Large intestine (tissue), 12 donors: ENCODE data around the gene SERF1B. TPM values are rescaled to one million over a fixed set of nuclear protein-coding genes. Genes with fewer than 3 reads are reported as not detected.
"Not testable (repeated sequence)": the region's sequence is repeated elsewhere in the genome, so short reads cannot be mapped to it uniquely, and the experiment has no call there.

ENCODE experiments used
- DNase-seq, 2 donors: peaks; one replicate each; pipeline versions ENCODE4 v3.0.0 to v3.0.0-alpha.2; 2013
- H3K27ac ChIP-seq: one replicate; pipeline ENCODE4 v1.5.1; 2013; ENCODE audit warnings: low read length
- H3K27me3 ChIP-seq: 2 replicates; pipeline ENCODE4 v1.6.1; 2013; ENCODE audit warnings: low read length; ENCODE audit not compliant: control insufficient read depth, insufficient read depth
- H3K36me3 ChIP-seq: 2 replicates; pipeline ENCODE4 v1.6.1; 2013; ENCODE audit warnings: low read length; ENCODE audit not compliant: control insufficient read depth, insufficient read depth
- H3K4me1 ChIP-seq: one replicate; pipeline ENCODE4 v1.6.1; 2013; ENCODE audit warnings: low read length; ENCODE audit not compliant: control insufficient read depth, insufficient read depth
- H3K4me3 ChIP-seq: one replicate; pipeline ENCODE4 v1.5.1; 2013; ENCODE audit warnings: low read length
- H3K9me3 ChIP-seq: one replicate; pipeline ENCODE4 v1.6.1; 2013; ENCODE audit warnings: mild to moderate bottlenecking, low read depth, low read length, moderate library complexity; ENCODE audit not compliant: control insufficient read depth
- WGBS: methylation state at CpG from one replicate; pipeline ENCODE4 v1.1.5; 2013; ENCODE audit warnings: low lambda C conversion rate; ENCODE audit not compliant: insufficient coverage; 5-methylcytosine and 5-hydroxymethylcytosine counted together
- long read RNA-seq, 11 donors: transcript quantifications; one replicate each; lab custom pipeline, GENCODE V29; 2026
- polyA plus RNA-seq: library from polyadenylated mRNA; unstranded; fragments of 120-200 nt; gene quantifications from one replicate; pipeline ENCODE4 v1.2.1, GENCODE V29; 2013

Gene SERF1B
- polyA plus RNA-seq: 64.4 TPM
- long read RNA-seq, donor 1, transcript SERF1B-202 (3 exons, 703 nt): major isoform, 8 of 11 reads
- long read RNA-seq, donor 1, partial matches to known transcripts: 0 of 11 reads
- long read RNA-seq, donor 1, other reads (novel, unspliced or antisense): 0 of 11 reads
- long read RNA-seq, donor 2, transcript SERF1B-202 (3 exons, 703 nt): major isoform, 27 of 68 reads
- long read RNA-seq, donor 2, partial matches to known transcripts: 34 of 68 reads
- long read RNA-seq, donor 2, other reads (novel, unspliced or antisense): 0 of 68 reads
- long read RNA-seq, donor 3, transcript SERF1B-207 (3 exons, 433 nt): minor isoform, 5 of 49 reads
- long read RNA-seq, donor 3, transcript SERF1B-202 (3 exons, 703 nt): major isoform, 30 of 49 reads
- long read RNA-seq, donor 3, partial matches to known transcripts: 0 of 49 reads
- long read RNA-seq, donor 3, other reads (novel, unspliced or antisense): 9 of 49 reads
- long read RNA-seq, donor 4, transcript SERF1B-202 (3 exons, 703 nt): major isoform, 6 of 6 reads
- long read RNA-seq, donor 4, partial matches to known transcripts: 0 of 6 reads
- long read RNA-seq, donor 4, other reads (novel, unspliced or antisense): 0 of 6 reads
- long read RNA-seq, donor 5, transcript SERF1B-202 (3 exons, 703 nt): major isoform, 8 of 14 reads
- long read RNA-seq, donor 5, partial matches to known transcripts: 0 of 14 reads
- long read RNA-seq, donor 5, other reads (novel, unspliced or antisense): 0 of 14 reads
- long read RNA-seq, donor 6, transcript SERF1B-202 (3 exons, 703 nt): major isoform, 11 of 31 reads
- long read RNA-seq, donor 6, partial matches to known transcripts: 15 of 31 reads
- long read RNA-seq, donor 6, other reads (novel, unspliced or antisense): 0 of 31 reads
- long read RNA-seq, donor 7, transcript SERF1B-202 (3 exons, 703 nt): major isoform, 8 of 10 reads
- long read RNA-seq, donor 7, partial matches to known transcripts: 0 of 10 reads
- long read RNA-seq, donor 7, other reads (novel, unspliced or antisense): 0 of 10 reads
- long read RNA-seq, donor 8, transcript SERF1B-202 (3 exons, 703 nt): major isoform, 27 of 46 reads
- long read RNA-seq, donor 8, partial matches to known transcripts: 7 of 46 reads
- long read RNA-seq, donor 8, other reads (novel, unspliced or antisense): 0 of 46 reads
- long read RNA-seq, donor 9, transcript SERF1B-202 (3 exons, 703 nt): major isoform, 19 of 21 reads
- long read RNA-seq, donor 9, partial matches to known transcripts: 0 of 21 reads
- long read RNA-seq, donor 9, other reads (novel, unspliced or antisense): 0 of 21 reads
- long read RNA-seq, donor 10, transcript SERF1B-202 (3 exons, 703 nt): major isoform, 28 of 40 reads
- long read RNA-seq, donor 10, partial matches to known transcripts: 6 of 40 reads
- long read RNA-seq, donor 10, other reads (novel, unspliced or antisense): 0 of 40 reads
- long read RNA-seq, donor 11, transcript SERF1B-202 (3 exons, 703 nt): major isoform, 17 of 18 reads
- long read RNA-seq, donor 11, partial matches to known transcripts: 0 of 18 reads
- long read RNA-seq, donor 11, other reads (novel, unspliced or antisense): 0 of 18 reads

GRCh38 chr5:70025106-70025844 lies at the start of gene SERF1B:
Gene SERF1B (plus strand): TSS chr5:70025251. CDS start chr5:70025452, 201 bp downstream.
- not testable (repeated sequence) for DNase-seq, H3K27ac ChIP-seq
- no CpG with 5 or more reads among the region's 66 CpGs for WGBS

GRCh38 chr5:69991713-69992112 lies 33.3 kb upstream of the SERF1B start:
- not testable (repeated sequence) for H3K4me3 ChIP-seq, H3K27ac ChIP-seq, H3K27me3 ChIP-seq, H3K36me3 ChIP-seq, DNase-seq, H3K9me3 ChIP-seq, H3K4me1 ChIP-seq
- no CpG with 5 or more reads among the region's 2 CpGs for WGBS

More at GRCh38 chr5:70025106-70025844, at the start of gene SERF1B:
- H3K4me3 ChIP-seq, H3K36me3 ChIP-seq, H3K9me3 ChIP-seq, H3K4me1 ChIP-seq, H3K27me3 ChIP-seq: not testable (repeated sequence)

DNA sequence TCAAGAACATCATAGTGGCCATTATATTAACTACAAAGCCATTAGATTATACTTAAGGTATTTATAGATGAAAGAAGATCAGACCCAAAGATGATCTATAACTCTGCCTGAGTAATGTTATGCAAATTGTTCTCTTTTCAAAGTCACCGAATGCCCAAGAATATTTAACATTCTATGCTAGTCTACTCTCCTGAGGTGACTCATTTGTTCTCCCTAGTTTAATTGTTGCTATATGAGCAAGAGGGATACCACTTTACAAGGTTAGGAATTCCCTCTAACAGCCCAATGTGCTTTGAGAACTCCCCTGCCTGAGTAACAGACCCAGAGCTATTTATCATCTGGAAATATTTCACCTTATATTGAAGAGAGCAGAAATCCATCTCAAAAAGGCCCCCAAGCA lies 29.5 kb upstream of the SERF1B start:
- not testable (repeated sequence) for H3K9me3 ChIP-seq, H3K4me3 ChIP-seq, H3K36me3 ChIP-seq, H3K27ac ChIP-seq, H3K27me3 ChIP-seq, H3K4me1 ChIP-seq, DNase-seq
- WGBS: no CpG with 5 or more reads among the region's 1 CpG

DNA sequence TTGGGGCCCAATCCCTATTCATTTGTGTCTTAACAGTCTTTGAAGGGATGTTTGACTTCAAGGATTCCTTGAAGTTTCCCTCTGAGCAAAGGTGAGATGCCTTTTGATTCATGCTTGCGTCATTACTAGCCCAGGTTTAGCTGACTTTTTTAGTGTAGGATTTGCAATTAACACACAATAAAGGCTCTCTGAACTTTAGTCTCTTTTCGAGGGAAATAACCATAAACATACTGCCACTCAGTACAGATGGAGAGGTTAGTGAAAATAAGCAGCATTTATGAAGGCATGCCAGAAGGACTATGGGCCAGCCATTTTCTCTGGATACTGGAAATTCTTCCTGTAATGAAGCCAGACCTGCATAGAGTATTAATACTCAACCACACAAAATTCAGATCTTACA lies 4.4 kb upstream of the SERF1B start:
- H3K36me3 ChIP-seq, H3K4me1 ChIP-seq, H3K9me3 ChIP-seq, H3K27ac ChIP-seq, H3K4me3 ChIP-seq, H3K27me3 ChIP-seq, DNase-seq: not testable (repeated sequence)
- no CpG with 5 or more reads among the region's 2 CpGs for WGBS

DNA sequence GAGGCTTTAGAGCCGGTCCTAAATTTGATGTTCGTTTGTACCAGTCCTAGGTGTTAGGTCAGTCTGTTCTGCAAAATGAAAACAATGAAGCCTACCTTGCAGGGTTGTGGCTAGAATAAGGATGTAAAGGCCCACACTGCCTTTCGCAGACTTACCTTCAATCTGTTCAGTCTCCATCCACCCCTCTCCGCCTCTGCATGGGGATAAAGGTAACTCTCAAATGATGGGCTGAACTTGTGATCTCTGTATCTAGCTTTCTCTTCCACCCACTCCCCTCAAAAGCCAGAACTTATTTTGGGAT lies 744 bp downstream of the SERF1B start:
- no CpG with 5 or more reads among the region's 4 CpGs for WGBS
- H3K36me3 ChIP-seq: not testable (repeated sequence)

DNA sequence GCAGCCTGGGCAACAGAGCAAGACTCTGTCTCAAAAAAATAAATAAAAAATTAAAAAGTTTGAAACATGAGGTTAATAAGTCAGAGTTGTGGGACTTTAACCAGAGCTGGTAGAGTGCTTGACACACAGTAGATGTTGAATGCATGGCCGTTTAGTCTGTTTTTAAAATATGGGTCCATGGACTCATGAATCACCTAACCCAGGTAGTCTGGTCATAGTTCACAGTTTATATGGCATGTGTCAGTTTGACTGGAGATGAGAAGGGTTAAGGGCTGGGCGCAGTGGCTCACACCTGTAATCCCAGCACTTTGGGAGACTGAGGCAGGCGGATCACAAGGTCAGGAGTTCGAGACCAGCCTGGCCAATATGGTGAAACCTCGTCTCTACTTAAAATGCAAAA lies 6.2 kb downstream of the SERF1B start:
- H3K9me3 ChIP-seq, H3K4me3 ChIP-seq, H3K36me3 ChIP-seq, H3K27me3 ChIP-seq, DNase-seq, H3K4me1 ChIP-seq, H3K27ac ChIP-seq: not testable (repeated sequence)
- no CpG with 5 or more reads among the region's 5 CpGs for WGBS

More for the DNA sequence above, 744 bp downstream of the SERF1B start:
- not testable (repeated sequence) for H3K9me3 ChIP-seq, H3K4me1 ChIP-seq, H3K27me3 ChIP-seq, DNase-seq, H3K4me3 ChIP-seq, H3K27ac ChIP-seq

DNA sequence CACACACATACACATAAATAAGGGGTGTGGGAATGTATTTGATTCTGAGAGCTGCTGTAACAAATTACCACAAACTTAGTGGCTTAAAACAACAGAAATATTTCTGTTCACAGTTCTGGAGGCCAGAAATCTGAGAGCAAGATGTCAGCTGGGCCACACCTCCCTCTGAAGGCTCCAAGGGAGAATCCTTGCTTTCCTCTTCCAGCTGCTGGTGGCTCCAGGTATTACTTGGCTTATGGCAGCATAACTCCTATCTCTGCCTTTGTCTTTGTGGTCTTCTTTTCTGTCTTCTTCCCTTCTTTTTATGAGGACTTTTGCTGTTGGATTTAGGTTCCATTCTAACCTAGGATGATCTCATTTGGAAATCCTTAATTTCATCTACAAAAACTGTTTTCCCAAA lies 16.4 kb downstream of the SERF1B start:
- not testable (repeated sequence) for H3K27me3 ChIP-seq, H3K4me1 ChIP-seq, H3K9me3 ChIP-seq, H3K27ac ChIP-seq, DNase-seq, H3K36me3 ChIP-seq, H3K4me3 ChIP-seq

- not testable (repeated sequence) for H3K36me3 ChIP-seq, H3K27me3 ChIP-seq, DNase-seq, H3K4me1 ChIP-seq, H3K27ac ChIP-seq, H3K9me3 ChIP-seq, H3K4me3 ChIP-seq
- WGBS: no CpG with 5 or more reads among the region's 16 CpGs
Observed at GRCh38 chr5:70049790-70050142, 24.7 kb downstream of the SERF1B start.

- H3K27ac ChIP-seq, H3K9me3 ChIP-seq, H3K4me3 ChIP-seq, DNase-seq, H3K27me3 ChIP-seq, H3K36me3 ChIP-seq, H3K4me1 ChIP-seq: not testable (repeated sequence)
- WGBS: no CpG with 5 or more reads among the region's 6 CpGs
Observed at GRCh38 chr5:70056289-70056942, 31.4 kb downstream of the SERF1B start.
